ENCODE measurements around the gene P2RX1. TPM values are rescaled to one million over a fixed set of nuclear protein-coding genes. Genes with fewer than 3 reads are reported as not detected.

Gene P2RX1
- total RNA-seq, 1 experiment from 2014 or later, result not detected

- Histone ChIP-seq H3K14ac (ENCODE audit: insufficient read depth, low read length) (peak overlapping the region; percentile 11; the same call in 1 of the 2 replicates), H3K9ac (ENCODE audit: extremely low read depth, insufficient read length, low read length) (no peak overlapping the region), H3K4me1 (ENCODE audit: insufficient read depth, low read length) (peaks cover 3% of the 10 kb centered on the region; the same call in 1 of the 2 replicates), H2BK20ac (ENCODE audit: low read depth, low read length, poor library complexity, severe bottlenecking) (no peak overlapping the region), H3K9me3 (ENCODE audit: control insufficient read depth, low read depth, low read length) (no peaks in the 10 kb centered on the region), H4K8ac (replicated peaks; ENCODE audit: insufficient read length, low read depth, low read length) (no peak overlapping the region), H3K27ac (ENCODE audit: insufficient read length, low read depth, low read length) (no peak overlapping the region), H3T11ph (ENCODE audit: low read length) (no peak overlapping the region), H3K79me2 (ENCODE audit: insufficient read depth, low read length) (no peaks in the 10 kb centered on the region), H2BK5ac (ENCODE audit: insufficient read length, low read length) (no peak overlapping the region), H2AK5ac (ENCODE audit: insufficient read length, low read length) (no peak overlapping the region), H3K23ac (ENCODE audit: insufficient read length, low read depth, low read length) (no peak overlapping the region), H3K27me3 (ENCODE audit: insufficient read depth, low read length) (no peaks in the 10 kb centered on the region), H3K56ac (ENCODE audit: insufficient read length, low read depth, low read length) (no peak overlapping the region), H2AFZ (ENCODE audit: low read length) (no peak overlapping the region), H3K4me2 (ENCODE audit: insufficient read depth, insufficient read length, low read length) (no peak overlapping the region), H3K79me1 (ENCODE audit: insufficient read depth, low read depth, low read length, poor library complexity, severe bottlenecking) (no peaks in the 10 kb centered on the region), H4K20me1 (ENCODE audit: control insufficient read depth, insufficient read depth, insufficient read length) (no peaks in the 10 kb centered on the region), H3K23me2 (ENCODE audit: insufficient read length, low read depth, low read length, poor library complexity, severe bottlenecking) (no peaks in the 10 kb centered on the region), H4K5ac (ENCODE audit: insufficient read length, low read depth, low read length) (no peak overlapping the region), H3K18ac (ENCODE audit: insufficient read length, low read depth, low read length) (no peak overlapping the region), H2BK120ac (ENCODE audit: low read depth, low read length, poor library complexity, severe bottlenecking) (no peak overlapping the region), H4K91ac (ENCODE audit: insufficient read length, low read depth, low read length) (no peak overlapping the region), H2BK15ac (ENCODE audit: low read depth, low read length) (no peak overlapping the region), H2BK12ac (ENCODE audit: insufficient read length, low read depth, low read length) (no peak overlapping the region), H3K4ac (ENCODE audit: low read depth, low read length) (no peak overlapping the region)
- Mint-ChIP-seq H3K9me3 (no peaks in the 10 kb centered on the region), H3K36me3 (ENCODE audit: insufficient read depth in 1 of 3, low read depth in 3 of 3) (no peaks in the 10 kb centered on the region), H3K27me3 (ENCODE audit: low read depth) (peaks cover 7% of the 10 kb centered on the region), H3K4me3 (peak overlapping the region in 1 of 2 experiments; percentile 70; a peak in 3 of 5 replicates), H3K4me1 (peaks cover 38 to 51% of the 10 kb centered on the region in 2 experiments), H3K27ac (peak overlapping the region in 2 of 3 experiments; percentile 25 to 36; a peak in 3 of 7 replicates)
- no peak for DNase-seq
- WGBS (ENCODE audit: extremely low coverage, insufficient read length, low lambda C conversion rate), result no CpG with 5 or more reads among the region's 15 CpGs
- TF ChIP-seq CTCF (conservative IDR thresholded peaks at IDR 0.05), result no peak
These were observed 40.2 kb upstream of the P2RX1 start for GRCh38 chr17:3956327-3956957.
